ENCODE results near the gene FBXO21.

The FBXO21 gene

DNA sequence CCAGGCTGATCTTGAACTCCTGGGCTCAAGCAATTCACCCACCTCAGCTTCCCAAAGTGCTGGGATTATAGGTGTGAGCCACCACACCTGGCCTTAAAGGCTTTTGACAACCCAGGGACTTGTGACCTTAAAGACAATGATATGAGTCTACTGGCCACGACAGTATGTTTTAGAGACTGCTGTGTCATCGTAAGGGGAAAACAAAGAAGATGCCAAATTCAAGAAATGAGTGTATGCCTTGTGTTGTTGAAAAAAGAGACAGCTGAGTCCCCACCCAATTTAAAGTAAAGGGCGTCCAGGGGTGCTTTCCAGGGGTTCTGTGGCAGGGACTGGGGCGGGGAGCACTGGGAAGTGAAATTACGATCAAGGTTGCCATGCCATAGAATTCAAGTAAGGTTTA is 26.4 kb upstream of the FBXO21 start:
- Histone ChIP-seq H3K4me2 (ENCODE audit: low read depth, low read length) (no peak overlapping the region), H3F3A (ENCODE audit: insufficient read depth, low read length) (no peaks in the 10 kb centered on the region), H3K27me3 (replicated peaks; ENCODE audit: insufficient read depth, low read length) (peaks cover 6% of the 10 kb centered on the region), H3K79me2 (ENCODE audit: low read length) (no peaks in the 10 kb centered on the region), H3K4me3 (ENCODE audit: low read length) (no peak overlapping the region), H3K9me2 (replicated peaks; ENCODE audit: insufficient read depth, low read length) (no peaks in the 10 kb centered on the region), H3K9me3 (replicated peaks; ENCODE audit: insufficient read depth, low read length) (no peaks in the 10 kb centered on the region), H2AFZ (ENCODE audit: low read length) (no peak overlapping the region), H3K9ac (ENCODE audit: low read length) (no peak overlapping the region), H3K27ac (ENCODE audit: low read length) (no peak overlapping the region), H3K4me1 (ENCODE audit: low read length) (no peaks in the 10 kb centered on the region), H4K20me1 (ENCODE audit: insufficient read depth, low read length) (no peaks in the 10 kb centered on the region), H3K36me3 (replicated peaks; ENCODE audit: insufficient read depth, low read length) (no peaks in the 10 kb centered on the region)
- DNase-seq = no peak
- TF ChIP-seq, protein P1, sequence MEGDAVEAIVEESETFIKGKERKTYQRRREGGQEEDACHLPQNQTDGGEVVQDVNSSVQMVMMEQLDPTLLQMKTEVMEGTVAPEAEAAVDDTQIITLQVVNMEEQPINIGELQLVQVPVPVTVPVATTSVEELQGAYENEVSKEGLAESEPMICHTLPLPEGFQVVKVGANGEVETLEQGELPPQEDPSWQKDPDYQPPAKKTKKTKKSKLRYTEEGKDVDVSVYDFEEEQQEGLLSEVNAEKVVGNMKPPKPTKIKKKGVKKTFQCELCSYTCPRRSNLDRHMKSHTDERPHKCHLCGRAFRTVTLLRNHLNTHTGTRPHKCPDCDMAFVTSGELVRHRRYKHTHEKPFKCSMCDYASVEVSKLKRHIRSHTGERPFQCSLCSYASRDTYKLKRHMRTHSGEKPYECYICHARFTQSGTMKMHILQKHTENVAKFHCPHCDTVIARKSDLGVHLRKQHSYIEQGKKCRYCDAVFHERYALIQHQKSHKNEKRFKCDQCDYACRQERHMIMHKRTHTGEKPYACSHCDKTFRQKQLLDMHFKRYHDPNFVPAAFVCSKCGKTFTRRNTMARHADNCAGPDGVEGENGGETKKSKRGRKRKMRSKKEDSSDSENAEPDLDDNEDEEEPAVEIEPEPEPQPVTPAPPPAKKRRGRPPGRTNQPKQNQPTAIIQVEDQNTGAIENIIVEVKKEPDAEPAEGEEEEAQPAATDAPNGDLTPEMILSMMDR (IDR thresholded peaks at IDR 0.05; ENCODE audit: low read length) = no peak
- no peak for TF ChIP-seq EZH2 (optimal IDR thresholded peaks at IDR 0.05; ENCODE audit: low read depth, low read length)

DNA sequence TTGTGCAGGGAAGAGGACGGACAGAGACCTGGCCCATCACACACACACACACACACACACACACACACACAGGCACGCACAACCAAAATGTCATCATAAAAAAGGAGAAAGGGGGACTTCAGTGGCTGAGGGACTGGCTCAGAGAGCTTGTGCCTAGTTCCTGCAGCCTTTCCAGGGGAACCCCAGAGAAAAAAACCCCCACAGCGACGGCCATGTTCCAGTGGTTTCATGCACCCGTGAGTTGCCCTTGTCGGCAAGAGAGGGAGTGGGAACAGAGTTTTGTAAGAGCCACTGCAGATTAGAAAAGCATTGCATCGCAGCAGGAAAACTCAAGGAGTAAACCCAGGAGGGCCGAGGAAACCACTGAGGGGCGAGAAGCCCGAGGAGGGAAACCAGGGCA is 24.5 kb upstream of the FBXO21 start:
- Histone ChIP-seq H3K9ac (ENCODE audit: low read length) (no peak overlapping the region), H3K4me1 (ENCODE audit: low read length) (no peaks in the 10 kb centered on the region), H3K9me3 (replicated peaks; ENCODE audit: insufficient read depth, low read length) (no peaks in the 10 kb centered on the region), H3K4me2 (ENCODE audit: low read depth, low read length) (no peak overlapping the region), H3K9me2 (replicated peaks; ENCODE audit: insufficient read depth, low read length) (no peaks in the 10 kb centered on the region), H3K27ac (ENCODE audit: low read length) (no peak overlapping the region), H3K79me2 (ENCODE audit: low read length) (no peaks in the 10 kb centered on the region), H3K4me3 (ENCODE audit: low read length) (no peak overlapping the region), H3K36me3 (replicated peaks; ENCODE audit: insufficient read depth, low read length) (no peaks in the 10 kb centered on the region), H3K27me3 (replicated peaks; ENCODE audit: insufficient read depth, low read length) (peaks cover 6% of the 10 kb centered on the region; the same call in 1 of the 2 replicates), H2AFZ (ENCODE audit: low read length) (no peak overlapping the region), H4K20me1 (ENCODE audit: insufficient read depth, low read length) (no peaks in the 10 kb centered on the region), H3F3A (ENCODE audit: insufficient read depth, low read length) (no peaks in the 10 kb centered on the region)
- TF ChIP-seq EZH2phosphoT487 (IDR thresholded peaks at IDR 0.05; ENCODE audit: low read length) (no peak), EZH2 (optimal IDR thresholded peaks at IDR 0.05; ENCODE audit: low read depth, low read length) (no peak)
- TF ChIP-seq, protein P1 (IDR thresholded peaks at IDR 0.05; ENCODE audit: low read length) = no peak
- no peak for DNase-seq

DNA sequence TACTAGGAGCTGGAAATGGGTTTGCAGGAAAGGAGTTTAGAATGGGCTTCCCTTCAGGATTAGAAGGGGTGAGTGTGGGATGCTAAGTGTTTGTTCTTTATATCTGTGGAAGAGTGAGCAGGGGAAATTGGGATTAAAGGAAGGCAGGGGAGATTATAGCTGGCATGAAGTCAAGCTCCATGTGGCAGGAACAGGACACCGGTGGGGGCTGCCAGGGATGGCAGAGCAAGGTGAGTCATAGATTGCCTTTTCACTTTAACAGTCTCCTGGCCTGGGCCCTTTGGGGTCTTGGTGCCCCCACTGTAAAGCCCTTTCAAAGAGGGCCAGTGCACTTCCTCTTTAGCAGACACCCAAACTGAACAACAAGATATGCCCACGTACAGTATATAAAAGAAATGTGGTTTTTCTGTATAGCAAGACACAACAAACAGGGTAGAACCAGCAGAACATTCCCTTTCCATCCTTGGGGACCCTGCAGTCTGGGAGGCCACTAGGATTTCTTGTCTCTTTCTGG is 23.1 kb upstream of the FBXO21 start:
- DNase-seq = no peak
- Histone ChIP-seq H3K4me1 (ENCODE audit: low read length) (no peaks in the 10 kb centered on the region), H3F3A (ENCODE audit: insufficient read depth, low read length) (no peaks in the 10 kb centered on the region), H3K4me2 (ENCODE audit: low read depth, low read length) (no peak overlapping the region), H2AFZ (ENCODE audit: low read length) (no peak overlapping the region), H3K36me3 (replicated peaks; ENCODE audit: insufficient read depth, low read length) (no peaks in the 10 kb centered on the region), H3K27ac (ENCODE audit: low read length) (no peak overlapping the region), H3K9me3 (replicated peaks; ENCODE audit: insufficient read depth, low read length) (no peaks in the 10 kb centered on the region), H3K4me3 (ENCODE audit: low read length) (no peak overlapping the region), H4K20me1 (ENCODE audit: insufficient read depth, low read length) (no peaks in the 10 kb centered on the region), H3K79me2 (ENCODE audit: low read length) (no peaks in the 10 kb centered on the region), H3K9me2 (replicated peaks; ENCODE audit: insufficient read depth, low read length) (no peaks in the 10 kb centered on the region), H3K27me3 (replicated peaks; ENCODE audit: insufficient read depth, low read length) (peaks cover 3% of the 10 kb centered on the region; the same call in 1 of the 2 replicates), H3K9ac (ENCODE audit: low read length) (no peak overlapping the region)
- TF ChIP-seq EZH2phosphoT487 (IDR thresholded peaks at IDR 0.05; ENCODE audit: low read length) = no peak
- TF ChIP-seq, protein P1 (IDR thresholded peaks at IDR 0.05; ENCODE audit: low read length) = no peak
- TF ChIP-seq EZH2 (optimal IDR thresholded peaks at IDR 0.05; ENCODE audit: low read depth, low read length) = no peak

Measured in MM.1S (cell line).